NT2/D1 (cell line): ENCODE results near the gene CDH13.

Experiments used
- DNase-seq: peaks from one replicate; pipeline ENCODE4 v3.0.0-alpha.2; 2011; ENCODE audit warnings: low read depth, low spot score
- H3K27me3 ChIP-seq: 2 replicates; pipeline ENCODE4 v1.6.0; 2011; ENCODE audit warnings: mild to moderate bottlenecking; ENCODE audit not compliant: insufficient read length, insufficient read depth
- H3K36me3 ChIP-seq: 2 replicates; pipeline ENCODE4 v1.6.1; 2011; ENCODE audit warnings: mild to moderate bottlenecking, low read length, mixed read lengths; ENCODE audit not compliant: insufficient read depth, insufficient read length
- H3K4me1 ChIP-seq: 2 replicates; pipeline ENCODE4 v1.5.1; 2011; ENCODE audit not compliant: insufficient read depth, insufficient read length
- H3K4me3 ChIP-seq: 2 replicates; pipeline ENCODE4 v1.5.1; 2011; ENCODE audit warnings: low read depth; ENCODE audit not compliant: insufficient read length
- H3K9ac ChIP-seq: 2 replicates; pipeline ENCODE4 v1.6.0; 2011; ENCODE audit warnings: low read depth; ENCODE audit not compliant: insufficient read length
- H3K9me3 ChIP-seq: 2 replicates; pipeline ENCODE4 v1.5.1; 2011; ENCODE audit warnings: mild to moderate bottlenecking, low read length; ENCODE audit not compliant: insufficient read depth
- SUZ12 ChIP-seq: IDR thresholded peaks from 2 replicates; pipeline ENCODE4 v1.6.1; 2011; ENCODE audit not compliant: insufficient read length, insufficient read depth; ENCODE audit errors: extremely low read depth
- YY1 ChIP-seq: IDR thresholded peaks from 2 replicates; pipeline ENCODE4 v1.6.1; 2011; ENCODE audit not compliant: insufficient read length, insufficient read depth
- ZNF274 ChIP-seq: IDR thresholded peaks from 2 replicates; pipeline ENCODE4 v1.6.1; 2011; ENCODE audit warnings: mild to moderate bottlenecking, low read depth, low read length

CDH13 gene

DNA sequence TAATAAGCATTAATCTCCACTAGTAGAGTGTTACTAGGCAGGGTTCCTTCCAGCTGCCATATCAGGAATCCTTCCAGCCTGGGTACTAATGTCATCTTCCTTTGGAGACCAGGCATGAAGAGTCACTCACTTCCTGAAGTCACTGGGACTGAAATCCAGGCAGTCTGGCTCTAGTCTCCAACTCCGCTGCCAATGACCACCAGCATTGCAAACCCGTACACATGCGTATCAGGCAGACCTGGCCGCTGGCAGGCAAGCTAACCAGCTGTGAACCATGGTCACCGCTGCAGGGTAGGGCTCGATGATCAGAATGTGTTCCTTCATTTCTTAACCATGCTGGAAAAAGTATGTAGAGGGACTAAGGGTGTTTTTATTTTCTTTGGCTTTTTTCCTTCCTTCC lies 255.5 kb downstream of the CDH13 start:
- DNase-seq = no peak
- Histone ChIP-seq H3K9me3 (no peaks in the 10 kb centered on the region), H3K9ac (no peak overlapping the region), H3K27me3 (no peaks in the 10 kb centered on the region), H3K4me3 (no peak overlapping the region), H3K4me1 (no peaks in the 10 kb centered on the region), H3K36me3 (no peaks in the 10 kb centered on the region)
- TF ChIP-seq SUZ12 (no peak), ZNF274 (no peak), YY1 (no peak)

DNA sequence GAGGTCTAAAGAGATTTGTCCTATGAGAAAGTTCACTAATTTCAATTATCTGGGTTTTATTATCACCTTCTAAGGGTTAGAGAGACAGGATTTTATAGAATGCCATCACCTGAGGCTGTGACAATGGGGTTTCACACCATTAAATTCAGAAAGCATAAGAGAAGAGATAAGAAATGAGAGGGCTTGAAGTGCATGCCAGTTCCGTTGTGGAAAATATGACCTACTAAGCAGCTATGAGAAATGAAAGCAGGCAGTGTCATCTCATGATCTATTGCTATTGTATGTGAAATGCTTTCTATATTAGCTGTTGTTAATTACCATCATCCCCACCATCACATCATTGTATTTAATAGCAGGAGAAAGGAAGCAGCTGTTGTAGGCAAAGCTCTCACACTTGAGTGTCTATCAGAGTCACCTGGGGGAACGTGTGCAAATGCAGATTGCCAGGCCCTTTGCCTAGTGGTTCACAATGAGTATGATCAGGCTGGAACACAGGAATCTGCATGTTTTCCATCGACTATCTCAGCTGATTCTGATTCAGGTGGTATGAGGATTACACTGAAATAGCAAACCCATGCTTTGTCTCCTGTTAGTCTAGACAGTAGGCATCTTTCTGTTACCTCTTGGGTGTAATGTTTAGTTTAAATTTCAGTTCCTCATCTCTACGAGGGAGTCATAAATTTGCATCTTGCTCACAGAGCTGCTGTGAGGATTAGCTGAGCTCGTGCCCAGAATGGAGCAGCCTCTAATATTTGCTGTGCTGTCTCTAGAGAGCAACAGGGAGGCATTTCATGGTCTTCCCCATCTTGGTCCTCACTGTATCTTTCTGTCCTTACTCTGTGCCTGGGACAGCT lies 256.4 kb downstream of the CDH13 start:
- no peak for DNase-seq
- H3K36me3 ChIP-seq = no peaks in the 10 kb centered on the region
- H3K27me3 ChIP-seq = no peaks in the 10 kb centered on the region
- no peak overlapping the region for H3K9ac ChIP-seq
- TF ChIP-seq YY1 = no peak
- no peak for TF ChIP-seq SUZ12
- no peak for TF ChIP-seq ZNF274
- no peak overlapping the region for H3K4me3 ChIP-seq
- no peaks in the 10 kb centered on the region for H3K4me1 ChIP-seq
- no peaks in the 10 kb centered on the region for H3K9me3 ChIP-seq

DNA sequence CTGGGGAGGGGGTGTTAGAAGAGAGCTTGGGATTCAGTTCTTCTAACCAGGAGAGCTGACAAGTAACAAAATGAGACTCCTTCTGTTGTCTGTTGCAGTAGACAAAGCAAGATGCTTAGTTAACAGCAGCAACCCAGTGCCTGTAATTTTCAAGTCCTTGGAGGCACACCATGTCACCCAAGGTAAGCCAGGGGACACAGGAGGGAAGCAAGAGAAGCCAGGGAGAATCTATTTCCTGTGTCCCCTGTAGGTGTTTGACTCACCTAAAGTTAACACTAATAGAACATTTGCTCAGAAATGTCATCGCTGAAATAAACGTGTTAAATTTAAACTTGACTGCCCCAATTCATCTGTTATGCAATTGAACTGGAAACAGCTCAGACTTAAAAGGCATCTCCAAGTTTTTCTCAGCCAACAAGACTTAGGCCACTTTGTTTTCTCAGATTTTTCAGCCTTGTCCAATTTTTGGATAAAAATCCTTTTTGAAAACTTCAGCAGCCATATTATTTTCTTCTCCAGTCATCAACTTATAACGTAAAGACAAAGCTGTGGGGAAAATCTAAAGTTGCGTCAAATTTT lies 257.6 kb downstream of the CDH13 start:
- H3K9me3 ChIP-seq = no peaks in the 10 kb centered on the region
- no peaks in the 10 kb centered on the region for H3K27me3 ChIP-seq
- DNase-seq = no peak
- no peaks in the 10 kb centered on the region for H3K4me1 ChIP-seq
- no peak overlapping the region for H3K9ac ChIP-seq
- no peak overlapping the region for H3K4me3 ChIP-seq
- no peaks in the 10 kb centered on the region for H3K36me3 ChIP-seq
- TF ChIP-seq YY1 (no peak), SUZ12 (no peak), ZNF274 (no peak)

DNA sequence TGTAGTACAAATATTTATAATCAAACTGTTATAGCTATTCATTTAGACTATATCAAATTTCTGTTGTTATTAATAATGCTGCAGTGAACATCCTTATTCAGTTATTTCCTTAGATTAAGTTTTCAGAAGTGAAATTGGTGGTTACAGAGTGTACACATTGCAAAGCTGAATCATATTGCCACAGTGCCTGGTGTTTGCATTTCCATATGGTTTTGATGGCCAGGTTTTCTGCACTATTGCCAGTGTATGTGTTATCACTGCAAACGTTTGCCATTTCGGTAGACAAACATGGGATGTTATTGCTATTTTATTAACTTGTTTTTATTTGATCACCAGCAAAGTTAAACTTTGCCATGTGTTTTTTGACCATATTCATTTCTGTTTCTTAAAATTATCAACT lies 259.4 kb downstream of the CDH13 start:
- Histone ChIP-seq H3K9ac (no peak overlapping the region), H3K4me3 (no peak overlapping the region), H3K9me3 (no peaks in the 10 kb centered on the region), H3K27me3 (no peaks in the 10 kb centered on the region), H3K4me1 (no peaks in the 10 kb centered on the region), H3K36me3 (no peaks in the 10 kb centered on the region)
- no peak for TF ChIP-seq SUZ12
- no peak for TF ChIP-seq ZNF274
- TF ChIP-seq YY1 = no peak
- DNase-seq = no peak

DNA sequence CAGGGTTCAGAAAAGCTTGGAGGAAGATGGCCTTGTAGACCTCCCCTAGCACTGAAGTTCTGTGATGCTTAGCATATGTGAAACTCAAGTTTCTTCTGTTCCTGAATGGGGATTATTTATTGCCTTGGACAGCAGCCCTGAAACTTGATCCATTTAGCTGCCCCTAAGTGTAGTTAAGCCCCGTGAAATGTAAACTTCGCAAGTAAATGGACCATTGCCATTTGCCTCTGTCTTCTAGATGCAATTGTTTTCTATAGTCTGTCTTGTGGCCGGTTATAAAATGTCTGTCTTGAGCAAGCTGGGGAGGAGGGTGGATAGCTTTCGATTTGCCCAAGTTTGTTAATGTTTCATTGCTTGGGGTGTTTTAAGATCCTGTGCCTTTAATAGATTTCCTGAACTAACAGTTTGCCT lies 261.8 kb downstream of the CDH13 start:
- Histone ChIP-seq H3K9ac (no peak overlapping the region), H3K9me3 (no peaks in the 10 kb centered on the region), H3K36me3 (no peaks in the 10 kb centered on the region), H3K27me3 (no peaks in the 10 kb centered on the region), H3K4me1 (no peaks in the 10 kb centered on the region), H3K4me3 (no peak overlapping the region)
- no peak for TF ChIP-seq ZNF274
- no peak for TF ChIP-seq SUZ12
- no peak for TF ChIP-seq YY1
- DNase-seq = no peak

DNA sequence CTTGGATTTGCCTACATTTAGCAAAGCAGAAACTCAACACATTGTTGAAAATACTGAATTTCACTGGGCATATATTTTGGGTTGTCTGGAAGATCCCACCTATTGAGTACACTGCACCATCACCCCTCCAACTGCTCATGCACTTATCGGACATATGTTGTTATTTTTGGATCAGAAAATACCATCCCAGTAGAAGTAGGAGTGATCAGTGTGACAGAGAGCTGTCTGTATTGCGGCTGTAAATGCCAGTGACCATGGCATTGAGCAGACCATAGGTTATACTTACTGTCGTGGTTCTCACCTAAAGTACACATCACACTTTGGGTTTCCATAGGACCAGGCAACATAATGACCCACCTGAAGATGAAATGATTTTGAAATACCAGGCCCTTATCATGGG lies 264.7 kb downstream of the CDH13 start:
- Histone ChIP-seq H3K4me3 (no peak overlapping the region), H3K9ac (no peak overlapping the region), H3K36me3 (no peaks in the 10 kb centered on the region), H3K27me3 (no peaks in the 10 kb centered on the region), H3K4me1 (no peaks in the 10 kb centered on the region), H3K9me3 (no peaks in the 10 kb centered on the region)
- TF ChIP-seq YY1 = no peak
- TF ChIP-seq SUZ12 = no peak
- TF ChIP-seq ZNF274 = no peak
- DNase-seq = no peak

DNA sequence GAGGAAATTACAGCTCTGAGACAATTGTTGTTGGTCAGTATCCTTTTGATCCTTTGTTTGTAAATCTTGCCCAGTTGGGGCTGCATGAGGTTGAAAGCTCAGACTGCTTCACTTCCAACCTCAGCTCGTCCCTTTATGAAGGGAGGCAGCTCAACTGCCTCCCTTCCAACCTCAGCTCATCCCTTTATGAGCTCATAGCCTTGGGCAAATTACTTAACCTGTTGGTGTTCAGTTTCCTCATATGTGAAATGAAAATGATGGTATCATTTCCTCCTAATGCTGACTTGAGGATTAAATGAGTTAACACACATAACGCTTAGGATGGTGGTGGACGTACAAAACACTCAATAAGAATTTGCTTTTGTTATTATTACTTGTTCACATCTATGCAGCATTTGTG lies 265.1 kb downstream of the CDH13 start:
- no peak overlapping the region for H3K4me3 ChIP-seq
- no peaks in the 10 kb centered on the region for H3K9me3 ChIP-seq
- H3K9ac ChIP-seq = no peak overlapping the region
- H3K36me3 ChIP-seq = no peaks in the 10 kb centered on the region
- no peak for DNase-seq
- TF ChIP-seq SUZ12 (no peak), ZNF274 (no peak), YY1 (no peak)
- no peaks in the 10 kb centered on the region for H3K4me1 ChIP-seq
- H3K27me3 ChIP-seq = no peaks in the 10 kb centered on the region
